AG09309 (cell line): ENCODE results near the gene ELAVL1.

Experiments used
- DNase-seq: peaks from one replicate; pipeline ENCODE4 v3.0.0-alpha.2; 2010; ENCODE audit warnings: low read depth
- H3K4me3 ChIP-seq: 2 replicates; pipeline ENCODE4 v1.5.1; 2011; ENCODE audit warnings: mild to moderate bottlenecking, low read depth, low read length, moderate library complexity; ENCODE audit not compliant: control insufficient read depth
- CTCF ChIP-seq: IDR thresholded peaks from 2 replicates; pipeline ENCODE4 v1.5.1; 2011; ENCODE audit warnings: mild to moderate bottlenecking, low read depth, low read length, inconsistent platforms; ENCODE audit not compliant: insufficient read depth, control insufficient read depth; ENCODE audit errors: missing control alignments

Gene ELAVL1

GRCh38 chr19:7981199-7981598 is 24.2 kb downstream of the ELAVL1 start:
- DNase-seq, result no peak
- H3K4me3 ChIP-seq, result no peak overlapping the region
- no peak for TF ChIP-seq CTCF

- DNase-seq, result no peak
- H3K4me3 ChIP-seq, result no peak overlapping the region
- no peak for TF ChIP-seq CTCF
These were observed 24.8 kb downstream of the ELAVL1 start for GRCh38 chr19:7980635-7981121.

- TF ChIP-seq CTCF, result no peak
These were observed 25.3 kb downstream of the ELAVL1 start for GRCh38 chr19:7980168-7980567.

GRCh38 chr19:7979559-7979958 is 25.9 kb downstream of the ELAVL1 start:
- no peak for TF ChIP-seq CTCF
- DNase-seq, result no peak
- H3K4me3 ChIP-seq, result no peak overlapping the region

More at GRCh38 chr19:7980168-7980567, 25.3 kb downstream of the ELAVL1 start:
- H3K4me3 ChIP-seq, result no peak overlapping the region
- no peak for DNase-seq

GRCh38 chr19:7979011-7979410 is 26.4 kb downstream of the ELAVL1 start:
- DNase-seq, result no peak
- no peak overlapping the region for H3K4me3 ChIP-seq
- TF ChIP-seq CTCF, result no peak

GRCh38 chr19:7978179-7978825 is 27.1 kb downstream of the ELAVL1 start:
- no peak for DNase-seq
- H3K4me3 ChIP-seq, result no peak overlapping the region
- TF ChIP-seq CTCF, result no peak
